HepG2 (cell line): ENCODE results near the gene ITPRIP. TPM values are rescaled to one million over a fixed set of nuclear protein-coding genes. Genes with fewer than 3 reads are reported as not detected.
A peak's percentile ranks its signal among the peaks of the same experiment; 100 is the strongest.

Source experiments
- ARID4A ChIP-seq: sonication (generic); formaldehyde crosslinking; IDR thresholded peaks from 2 replicates; pipeline ENCODE4 v1.5.0; 2020; ENCODE audit warnings: mild to moderate bottlenecking, missing genetic modification reagents, borderline replicate concordance
- BRF2 ChIP-seq: sonication (generic); formaldehyde crosslinking; IDR thresholded peaks from 2 replicates; pipeline ENCODE4 v1.8.1; 2022; ENCODE audit warnings: mild to moderate bottlenecking, missing genetic modification reagents
- CBX1 ChIP-seq: IDR thresholded peaks from one replicate; pipeline ENCODE4 v1.6.1; 2016; ENCODE audit warnings: antibody characterized with exemption, low read depth
- DNMT3B ChIP-seq: conservative IDR thresholded peaks from 2 replicates; pipeline ENCODE4 v1.6.1; 2016; ENCODE audit warnings: missing biosample characterization, control low read depth
- GABPB1 ChIP-seq: IDR thresholded peaks from 2 replicates; pipeline ENCODE4 v1.6.1; 2016; ENCODE audit warnings: mild to moderate bottlenecking, missing genetic modification reagents, moderate library complexity, missing compliant biosample characterization
- IKZF1 ChIP-seq: fragments of 450-650 bp; IDR thresholded peaks from 2 replicates; pipeline ENCODE4 v1.7.1; 2016
- KDM5A ChIP-seq: fragments of 200-600 bp; sonication (generic); IDR thresholded peaks from 2 replicates; pipeline ENCODE4 v1.7.0; 2018; ENCODE audit warnings: antibody characterized with exemption, mild to moderate bottlenecking, low read length, borderline replicate concordance
- MED8 ChIP-seq: sonication (generic); formaldehyde crosslinking; IDR thresholded peaks from 2 replicates; pipeline ENCODE4 v1.8.1; 2023; ENCODE audit warnings: mild to moderate bottlenecking, missing genetic modification reagents; ENCODE audit not compliant: insufficient replicate concordance
- MIER2 ChIP-seq: IDR thresholded peaks from 2 replicates; pipeline ENCODE4 v1.6.1; 2016; ENCODE audit warnings: missing biosample characterization, missing genetic modification reagents
- POLR2A ChIP-seq, 2 experiments: IDR thresholded peaks; 2 replicates each; pipeline ENCODE4 v1.6.1; 2011; ENCODE audit warnings: low read depth in 2 of 2, low read length in 2 of 2, mild to moderate bottlenecking in 1 of 2, moderate library complexity in 1 of 2; ENCODE audit not compliant: insufficient read depth in 1 of 2
- POLR2AphosphoS5 ChIP-seq: IDR thresholded peaks from 2 replicates; pipeline ENCODE4 v1.6.1; 2012; ENCODE audit warnings: low read depth, low read length
- TAF15 ChIP-seq: fragments of 200-400 bp; formaldehyde crosslinking; IDR thresholded peaks from one replicate; pipeline ENCODE4 v1.6.1; 2018; ENCODE audit warnings: mild to moderate bottlenecking, low read depth, low read length; ENCODE audit not compliant: poor library complexity, severe bottlenecking
- TBP ChIP-seq: sonication (generic); formaldehyde crosslinking; IDR thresholded peaks from 2 replicates; pipeline ENCODE4 v1.5.0; 2020; ENCODE audit warnings: missing genetic modification reagents
- TGIF2 ChIP-seq: IDR thresholded peaks from 2 replicates; pipeline ENCODE4 v1.6.1; 2016; ENCODE audit warnings: control low read depth, missing compliant biosample characterization
- THAP11 ChIP-seq: IDR thresholded peaks from 2 replicates; pipeline ENCODE4 v1.6.1; 2016; ENCODE audit warnings: missing biosample characterization, missing genetic modification reagents
- ZBTB25 ChIP-seq: IDR thresholded peaks from 2 replicates; pipeline ENCODE4 v1.6.1; 2018; ENCODE audit warnings: missing genetic modification reagents
- ZBTB39 ChIP-seq: sonication (generic); formaldehyde crosslinking; IDR thresholded peaks from 2 replicates; pipeline ENCODE4 v1.5.0; 2020; ENCODE audit warnings: missing genetic modification reagents
- ZFYVE20 ChIP-seq: sonication (generic); formaldehyde crosslinking; IDR thresholded peaks from 2 replicates; pipeline ENCODE4 v1.8.0; 2023; ENCODE audit warnings: low read depth, mild to moderate bottlenecking, moderate library complexity, missing genetic modification reagents, borderline replicate concordance
- ZNF12 ChIP-seq: sonication (generic); formaldehyde crosslinking; IDR thresholded peaks from 2 replicates; pipeline ENCODE4 v1.5.0; 2020; ENCODE audit warnings: missing genetic modification reagents
- ZNF17 ChIP-seq: sonication (generic); formaldehyde crosslinking; IDR thresholded peaks from 2 replicates; pipeline ENCODE4 v1.5.0; 2020; ENCODE audit warnings: mild to moderate bottlenecking, missing genetic modification reagents
- ZNF30 ChIP-seq: sonication (generic); formaldehyde crosslinking; IDR thresholded peaks from 2 replicates; pipeline ENCODE4 v1.5.0; 2020; ENCODE audit warnings: mild to moderate bottlenecking, missing genetic modification reagents
- ZNF564 ChIP-seq: sonication (generic); formaldehyde crosslinking; IDR thresholded peaks from 2 replicates; pipeline ENCODE4 v1.8.1; 2023; ENCODE audit warnings: mild to moderate bottlenecking, missing genetic modification reagents
- ZNF713 ChIP-seq: sonication (generic); formaldehyde crosslinking; IDR thresholded peaks from 2 replicates; pipeline ENCODE4 v1.4.0; 2020; ENCODE audit warnings: mild to moderate bottlenecking, missing genetic modification reagents
- polyA plus RNA-seq, 8 experiments: library from polyadenylated mRNA; depleted of rRNA in 3 of 8; stranded (reverse) in 7 of 8; unstranded in 1 of 8; fragments of >200 nt; fragmentation: Illumina TruSeq in 4 of 8; extraction: Trizol in 4 of 8; gene quantifications; 2 replicates each; pipeline versions ENCODE4 v1.2.1 to v1.2.3, GENCODE V29; 2011 to 2016; ENCODE audit warnings: low read depth in 4 of 8, missing spikeins in 1 of 8, mixed read lengths in 1 of 8; ENCODE audit not compliant: insufficient read depth in 1 of 8
- total RNA-seq, 5 experiments: library from RNA; depleted of rRNA; stranded (reverse); fragments of >200 nt; fragmentation: Illumina TruSeq; extraction: Trizol; gene quantifications; 2 replicates each; pipeline ENCODE4 v1.2.3, GENCODE V29; 2016; ENCODE audit warnings: low read depth in 1 of 5

The ITPRIP gene
- total and polyA plus RNA-seq, 2 of the 13 experiments (the other 11 are each of a cell fraction or from before 2014, with no cell fraction given) = 1.00 to 2.8 TPM

GRCh38 chr10:104337985-104338735 lies at the start of gene ITPRIP (continued):
- TF ChIP-seq ZNF17 (no peak), ZBTB39 (no peak), ZNF564 (CRISPR knock-in tag) (0 out of 2 replicates have a peak, but pooled peaks have one; percentile 37), ZBTB25 (CRISPR knock-in tag) (no peak), TAF15 (no peak), TBP (CRISPR knock-in tag) (no peak), IKZF1 (no peak), ZNF713 (CRISPR knock-in tag) (no peak), KDM5A (no peak), ZFYVE20 (no peak), CBX1 (no peak), MED8 (CRISPR knock-in tag) (no peak), ZNF12 (CRISPR knock-in tag) (no peak), DNMT3B (CRISPR knock-in tag) (no peak), ZNF30 (no peak), POLR2A (IDR thresholded peaks at IDR 0.05; ENCODE audit: insufficient read depth in 1 of 2, low read depth in 2 of 2, low read length in 2 of 2) (no peak), GABPB1 (CRISPR knock-in tag) (peak; percentile 55; the same call in 1 of the 2 replicates), BRF2 (CRISPR knock-in tag) (0 out of 2 replicates have a peak, but pooled peaks have one; percentile 63), MIER2 (CRISPR knock-in tag) (no peak), THAP11 (CRISPR knock-in tag) (peak; percentile 38), POLR2AphosphoS5 (no peak), TGIF2 (CRISPR knock-in tag) (no peak), ARID4A (CRISPR knock-in tag) (peak; percentile 33; the same call in 1 of the 2 replicates)
